ENCODE measurements around the gene DDAH1. TPM values are rescaled to one million over a fixed set of nuclear protein-coding genes. Genes with fewer than 3 reads are reported as not detected.

DDAH1 gene
- total RNA-seq, 1 experiment from 2014 or later: 36.3 TPM

DNA sequence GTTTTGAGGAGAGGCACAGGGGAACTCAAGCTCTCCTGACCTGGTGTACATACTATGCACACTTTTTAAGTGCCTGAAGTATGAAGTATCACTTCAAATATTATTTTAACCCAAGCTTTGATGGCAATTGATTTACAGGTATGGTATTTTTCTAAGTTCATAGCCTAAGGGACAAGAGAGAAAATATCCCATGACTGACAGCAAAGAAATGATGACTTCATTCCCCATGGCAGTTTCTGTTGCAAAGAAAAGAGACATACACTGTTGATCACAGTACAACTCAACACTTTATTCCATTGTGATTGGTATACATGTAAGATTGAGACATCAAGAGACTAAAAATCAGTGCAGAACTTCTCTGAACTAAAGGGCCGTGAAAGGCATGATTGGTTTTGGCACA lies 146.7 kb downstream of the DDAH1 start:
- WGBS (ENCODE audit: extremely low coverage, insufficient read length, low lambda C conversion rate): no CpG with 5 or more reads among the region's 1 CpG
- Histone ChIP-seq H3K4me1 (ENCODE audit: insufficient read depth, low read length) (no peaks in the 10 kb centered on the region; the same call in 1 of the 2 replicates), H4K5ac (ENCODE audit: insufficient read length, low read depth, low read length) (no peak overlapping the region), H3K79me1 (ENCODE audit: insufficient read depth, low read depth, low read length, poor library complexity, severe bottlenecking) (no peaks in the 10 kb centered on the region), H4K20me1 (ENCODE audit: control insufficient read depth, insufficient read depth, insufficient read length) (no peaks in the 10 kb centered on the region), H2BK5ac (ENCODE audit: insufficient read length, low read length) (no peak overlapping the region), H2AFZ (ENCODE audit: low read length) (no peak overlapping the region), H3K4me2 (ENCODE audit: insufficient read depth, insufficient read length, low read length) (no peak overlapping the region), H3K14ac (ENCODE audit: insufficient read depth, low read length) (no peak overlapping the region), H3K27me3 (ENCODE audit: insufficient read depth, low read length) (no peaks in the 10 kb centered on the region), H4K91ac (ENCODE audit: insufficient read length, low read depth, low read length) (no peak overlapping the region), H2AK5ac (ENCODE audit: insufficient read length, low read length) (no peak overlapping the region), H3K23ac (ENCODE audit: insufficient read length, low read depth, low read length) (no peak overlapping the region), H3K23me2 (ENCODE audit: insufficient read length, low read depth, low read length, poor library complexity, severe bottlenecking) (no peaks in the 10 kb centered on the region), H2BK120ac (ENCODE audit: low read depth, low read length, poor library complexity, severe bottlenecking) (no peak overlapping the region), H3K18ac (ENCODE audit: insufficient read length, low read depth, low read length) (no peak overlapping the region), H3K4ac (ENCODE audit: low read depth, low read length) (no peak overlapping the region), H2BK20ac (ENCODE audit: low read depth, low read length, poor library complexity, severe bottlenecking) (no peak overlapping the region), H4K8ac (replicated peaks; ENCODE audit: insufficient read length, low read depth, low read length) (no peak overlapping the region), H3K27ac (ENCODE audit: insufficient read length, low read depth, low read length) (no peak overlapping the region), H2BK15ac (ENCODE audit: low read depth, low read length) (no peak overlapping the region), H3K79me2 (ENCODE audit: insufficient read depth, low read length) (no peaks in the 10 kb centered on the region), H3K9me3 (ENCODE audit: control insufficient read depth, low read depth, low read length) (no peaks in the 10 kb centered on the region), H3K56ac (ENCODE audit: insufficient read length, low read depth, low read length) (no peak overlapping the region), H2BK12ac (ENCODE audit: insufficient read length, low read depth, low read length) (no peak overlapping the region), H3K9ac (ENCODE audit: extremely low read depth, insufficient read length, low read length) (no peak overlapping the region), H3T11ph (ENCODE audit: low read length) (no peak overlapping the region)
- Mint-ChIP-seq H3K4me1 (peaks cover 4% of the 10 kb centered on the region in 2 experiments; a peak in 3 of 4 replicates), H3K27me3 (ENCODE audit: low read depth) (no peaks in the 10 kb centered on the region), H3K9me3 (no peaks in the 10 kb centered on the region), H3K36me3 (ENCODE audit: insufficient read depth in 1 of 3, low read depth in 3 of 3) (no peaks in the 10 kb centered on the region), H3K4me3 (no peak overlapping the region), H3K27ac (no peak overlapping the region)
- TF ChIP-seq CTCF (conservative IDR thresholded peaks at IDR 0.05): no peak
- DNase-seq: no peak

Measured in H9 (cell line).